Loucy (cell line): ENCODE measurements around the gene MAN1A2.

Experiments
- CTCF ChIP-seq: fragments of 200-600 bp; sonication (generic); conservative IDR thresholded peaks from 2 replicates; pipeline ENCODE4 v1.5.1; 2014; ENCODE audit warnings: mild to moderate bottlenecking, antibody characterized with exemption, low read length
- EZH2phosphoT487 ChIP-seq: fragments of 200-600 bp; IDR thresholded peaks from 2 replicates; pipeline ENCODE4 v1.6.1; 2018; ENCODE audit warnings: antibody characterized with exemption, mild to moderate bottlenecking, moderate library complexity, borderline replicate concordance

- TF ChIP-seq CTCF (no peak), EZH2phosphoT487 (no peak)
Observed at GRCh38 chr1:117401761-117402160, 34.5 kb downstream of the MAN1A2 start.
